ENCODE data around the gene SGK1.

- TF ChIP-seq ZNF274 (IDR thresholded peaks at IDR 0.05; ENCODE audit: low read length) = no peak
- no peak for TF ChIP-seq ZNF274 (tag by site-specific recombination; IDR thresholded peaks at IDR 0.05; ENCODE audit: borderline replicate concordance)
- TF ChIP-seq CTCF (tag by site-specific recombination; IDR thresholded peaks at IDR 0.05) = no peak
- TF ChIP-seq ZNF2 (tag by site-specific recombination; IDR thresholded peaks at IDR 0.05) = no peak
- TF ChIP-seq ZNF501 (tag by site-specific recombination; IDR thresholded peaks at IDR 0.05) = no peak
- TF ChIP-seq ZNF704 (tag by site-specific recombination; IDR thresholded peaks at IDR 0.05) = no peak
- TF ChIP-seq ZNF449 (tag by site-specific recombination; IDR thresholded peaks at IDR 0.05) = no peak
- TF ChIP-seq MYNN (tag by site-specific recombination; IDR thresholded peaks at IDR 0.05; ENCODE audit: borderline replicate concordance) = no peak
- no peak for TF ChIP-seq KLF9 (tag by site-specific recombination; IDR thresholded peaks at IDR 0.05; ENCODE audit: low read depth)
- TF ChIP-seq ZBTB7A (tag by site-specific recombination; IDR thresholded peaks at IDR 0.05; ENCODE audit: low read depth) = no peak
- TF ChIP-seq REST (tag by site-specific recombination; IDR thresholded peaks at IDR 0.05) = no peak
- no peak for TF ChIP-seq ZNF292 (tag by site-specific recombination; IDR thresholded peaks at IDR 0.05; ENCODE audit: borderline replicate concordance, low read depth)
- TF ChIP-seq ZNF404 (tag by site-specific recombination; IDR thresholded peaks at IDR 0.05) = no peak
- no peak for TF ChIP-seq ZBTB1 (tag by site-specific recombination; IDR thresholded peaks at IDR 0.05)
- no peak for TF ChIP-seq ELK4 (IDR thresholded peaks at IDR 0.05; ENCODE audit: borderline replicate concordance, low read depth, low read length)
Observed at GRCh38 chr6:134253681-134254080, 64.2 kb downstream of the SGK1 start.

Measured in HEK293 (cell line).